ENCODE measurements around the gene POP4.
"Not testable (repeated sequence)": the region's sequence is repeated elsewhere in the genome, so short reads cannot be mapped to it uniquely, and the experiment has no call there.

Gene POP4

GRCh38 chr19:29605653-29606419 lies at the start of gene POP4:
Gene POP4 (plus strand): TSS chr19:29606283. CDS start chr19:29606319, 36 bp downstream.
- H3K4me1 ChIP-seq (ENCODE audit: insufficient read depth, low read length): peaks cover 6% of the 10 kb centered on the region; the same call in 1 of the 2 replicates
- H3K4me3 ChIP-seq (ENCODE audit: low read length): peak within 1 kb of the TSS; percentile 90
- H3K27ac ChIP-seq (ENCODE audit: low read length): peak within 1 kb of the TSS; percentile 91

GRCh38 chr19:29559110-29559509 lies 47.0 kb upstream of the POP4 start:
- peaks cover 24% of the 10 kb centered on the region for H3K9me3 ChIP-seq (ENCODE audit: insufficient read depth, low read depth, low read length)
- not testable (repeated sequence) for H3K36me3 ChIP-seq (ENCODE audit: insufficient read depth, low read depth, low read length); H3K9ac ChIP-seq (ENCODE audit: low read depth, low read length); H3K4me3 ChIP-seq (ENCODE audit: low read length); H3K27ac ChIP-seq (ENCODE audit: low read length); H3K4me1 ChIP-seq (ENCODE audit: insufficient read depth, low read length); H3K27me3 ChIP-seq (ENCODE audit: insufficient read depth, low read length)

More at GRCh38 chr19:29605653-29606419, at the start of gene POP4:
- Histone ChIP-seq H3K9ac (ENCODE audit: low read depth, low read length) (peak within 1 kb of the TSS; percentile 91), H3K36me3 (ENCODE audit: insufficient read depth, low read depth, low read length) (0 out of 2 replicates have a peak, but pooled peaks cover 5% of the 10 kb centered on the region), H3K27me3 (ENCODE audit: insufficient read depth, low read length) (no peaks in the 10 kb centered on the region), H3K9me3 (ENCODE audit: insufficient read depth, low read depth, low read length) (no peaks in the 10 kb centered on the region)

- H3K9me3 ChIP-seq (ENCODE audit: insufficient read depth, low read depth, low read length): peaks cover 19% of the 10 kb centered on the region
- H3K27ac ChIP-seq (ENCODE audit: low read length): no peak overlapping the region
- no peaks in the 10 kb centered on the region; the same call in 1 of the 2 replicates for H3K27me3 ChIP-seq (ENCODE audit: insufficient read depth, low read length)
- no peak overlapping the region for H3K4me3 ChIP-seq (ENCODE audit: low read length)
- H3K4me1 ChIP-seq (ENCODE audit: insufficient read depth, low read length): no peaks in the 10 kb centered on the region
- no peaks in the 10 kb centered on the region for H3K36me3 ChIP-seq (ENCODE audit: insufficient read depth, low read depth, low read length)
- no peak overlapping the region for H3K9ac ChIP-seq (ENCODE audit: low read depth, low read length)
Observed at GRCh38 chr19:29559743-29560142, 46.3 kb upstream of the POP4 start.

GRCh38 chr19:29560313-29561075 lies 45.6 kb upstream of the POP4 start:
- Histone ChIP-seq H3K9me3 (ENCODE audit: insufficient read depth, low read depth, low read length) (peaks cover 19% of the 10 kb centered on the region), H3K4me1 (ENCODE audit: insufficient read depth, low read length) (no peaks in the 10 kb centered on the region), H3K27ac (ENCODE audit: low read length) (no peak overlapping the region), H3K27me3 (ENCODE audit: insufficient read depth, low read length) (no peaks in the 10 kb centered on the region; the same call in 1 of the 2 replicates), H3K9ac (ENCODE audit: low read depth, low read length) (no peak overlapping the region), H3K36me3 (ENCODE audit: insufficient read depth, low read depth, low read length) (no peaks in the 10 kb centered on the region), H3K4me3 (ENCODE audit: low read length) (no peak overlapping the region)

GRCh38 chr19:29561601-29562000 lies 44.5 kb upstream of the POP4 start:
- Histone ChIP-seq H3K27ac (ENCODE audit: low read length) (no peak overlapping the region), H3K36me3 (ENCODE audit: insufficient read depth, low read depth, low read length) (no peaks in the 10 kb centered on the region), H3K27me3 (ENCODE audit: insufficient read depth, low read length) (no peaks in the 10 kb centered on the region; the same call in 1 of the 2 replicates), H3K4me1 (ENCODE audit: insufficient read depth, low read length) (no peaks in the 10 kb centered on the region), H3K9me3 (ENCODE audit: insufficient read depth, low read depth, low read length) (peaks cover 14% of the 10 kb centered on the region), H3K4me3 (ENCODE audit: low read length) (no peak overlapping the region), H3K9ac (ENCODE audit: low read depth, low read length) (no peak overlapping the region)

- Histone ChIP-seq H3K27me3 (ENCODE audit: insufficient read depth, low read length) (no peaks in the 10 kb centered on the region; the same call in 1 of the 2 replicates), H3K9me3 (ENCODE audit: insufficient read depth, low read depth, low read length) (peaks cover 14% of the 10 kb centered on the region), H3K27ac (ENCODE audit: low read length) (no peak overlapping the region), H3K4me3 (ENCODE audit: low read length) (no peak overlapping the region), H3K36me3 (ENCODE audit: insufficient read depth, low read depth, low read length) (no peaks in the 10 kb centered on the region), H3K9ac (ENCODE audit: low read depth, low read length) (no peak overlapping the region), H3K4me1 (ENCODE audit: insufficient read depth, low read length) (no peaks in the 10 kb centered on the region)
Observed at GRCh38 chr19:29562299-29563297, 43.5 kb upstream of the POP4 start.

GRCh38 chr19:29563486-29564101 lies 42.5 kb upstream of the POP4 start:
- Histone ChIP-seq H3K27ac (ENCODE audit: low read length) (no peak overlapping the region), H3K36me3 (ENCODE audit: insufficient read depth, low read depth, low read length) (no peaks in the 10 kb centered on the region), H3K9me3 (ENCODE audit: insufficient read depth, low read depth, low read length) (peaks cover 8% of the 10 kb centered on the region), H3K4me1 (ENCODE audit: insufficient read depth, low read length) (no peaks in the 10 kb centered on the region), H3K4me3 (ENCODE audit: low read length) (no peak overlapping the region), H3K27me3 (ENCODE audit: insufficient read depth, low read length) (no peaks in the 10 kb centered on the region; the same call in 1 of the 2 replicates), H3K9ac (ENCODE audit: low read depth, low read length) (no peak overlapping the region)

GRCh38 chr19:29564574-29565005 lies 41.5 kb upstream of the POP4 start:
- H3K9ac ChIP-seq (ENCODE audit: low read depth, low read length): no peak overlapping the region
- no peaks in the 10 kb centered on the region; the same call in 1 of the 2 replicates for H3K27me3 ChIP-seq (ENCODE audit: insufficient read depth, low read length)

GRCh38 chr19:29565171-29565570 lies 40.9 kb upstream of the POP4 start:
- H3K4me3 ChIP-seq (ENCODE audit: low read length): no peak overlapping the region
- no peak overlapping the region for H3K9ac ChIP-seq (ENCODE audit: low read depth, low read length)
- H3K4me1 ChIP-seq (ENCODE audit: insufficient read depth, low read length): no peaks in the 10 kb centered on the region
- H3K27me3 ChIP-seq (ENCODE audit: insufficient read depth, low read length): no peaks in the 10 kb centered on the region; the same call in 1 of the 2 replicates
- no peaks in the 10 kb centered on the region for H3K36me3 ChIP-seq (ENCODE audit: insufficient read depth, low read depth, low read length)
- peaks cover under 1% of the 10 kb centered on the region; the same call in 1 of the 2 replicates for H3K9me3 ChIP-seq (ENCODE audit: insufficient read depth, low read depth, low read length)
- H3K27ac ChIP-seq (ENCODE audit: low read length): no peak overlapping the region

More at GRCh38 chr19:29564574-29565005, 41.5 kb upstream of the POP4 start:
- Histone ChIP-seq H3K4me3 (ENCODE audit: low read length) (no peak overlapping the region), H3K4me1 (ENCODE audit: insufficient read depth, low read length) (no peaks in the 10 kb centered on the region), H3K36me3 (ENCODE audit: insufficient read depth, low read depth, low read length) (no peaks in the 10 kb centered on the region), H3K9me3 (ENCODE audit: insufficient read depth, low read depth, low read length) (peaks cover 6% of the 10 kb centered on the region), H3K27ac (ENCODE audit: low read length) (no peak overlapping the region)

GRCh38 chr19:29566496-29567054 lies 39.5 kb upstream of the POP4 start:
- Histone ChIP-seq H3K4me3 (ENCODE audit: low read length) (no peak overlapping the region), H3K36me3 (ENCODE audit: insufficient read depth, low read depth, low read length) (no peaks in the 10 kb centered on the region), H3K9ac (ENCODE audit: low read depth, low read length) (no peak overlapping the region), H3K27me3 (ENCODE audit: insufficient read depth, low read length) (no peaks in the 10 kb centered on the region; the same call in 1 of the 2 replicates), H3K4me1 (ENCODE audit: insufficient read depth, low read length) (no peaks in the 10 kb centered on the region), H3K9me3 (ENCODE audit: insufficient read depth, low read depth, low read length) (no peaks in the 10 kb centered on the region), H3K27ac (ENCODE audit: low read length) (no peak overlapping the region)

Measured in iPS-20b (cell line).